A549 (cell line): ENCODE measurements around the gene SLC26A6. TPM values are rescaled to one million over a fixed set of nuclear protein-coding genes. Genes with fewer than 3 reads are reported as not detected.

Experiments used
- ATAC-seq, 2 experiments: fragments of 200-7000 bp in 1 of 2; fragments of >200 bp in 1 of 2; cut with Nextera tagmentation in 1 of 2; cut with Tn5 transposase in 1 of 2; 3 replicates each; pipeline versions ENCODE4 v1.8.0 to v1.9.1; 2018 to 2020; ENCODE audit warnings: mild to moderate bottlenecking in 1 of 2, moderate library complexity in 1 of 2
- CTCF ChIA-PET: fragments of 300-600 bp; sonication (Branson Sonifier 250); formaldehyde crosslinking; extraction: SDS; loops from one replicate; lab custom pipeline; 2021; ENCODE audit warnings: antibody characterized with exemption, inconsistent platforms; lab: Yijun Ruan, JAX
- POLR2A ChIA-PET: fragments of 350-600 bp; formaldehyde crosslinking; extraction: SDS; loops from one replicate; lab custom pipeline; 2021; ENCODE audit warnings: antibody characterized with exemption, inconsistent platforms; lab: Yijun Ruan, JAX
- DNase-seq, 2 experiments: peaks; one replicate each; pipeline versions ENCODE4 v3.0.0 to v3.0.0-alpha.2; 2011 to 2016; ENCODE audit warnings: low read depth in 1 of 2, low spot score in 1 of 2
- FAIRE-seq: peaks from 2 replicates; lab custom pipeline; 2011; peaks lifted over from hg19 to GRCh38; lab: Jason Lieb, UNC
- H3K27ac ChIP-seq, 2 experiments: fragments of >200 bp; sonication (Bioruptor Twin); formaldehyde crosslinking; 3 replicates each; pipeline ENCODE4 v1.5.1; 2016 to 2017
- H3K4me1 ChIP-seq: fragments of >200 bp; sonication (Bioruptor Twin); formaldehyde crosslinking; 3 replicates; pipeline ENCODE4 v1.6.1; 2016
- H3K4me2 ChIP-seq: fragments of >200 bp; sonication (Bioruptor Twin); formaldehyde crosslinking; 3 replicates; pipeline ENCODE4 v1.6.1; 2016
- H3K4me3 ChIP-seq: fragments of >200 bp; sonication (Bioruptor Twin); formaldehyde crosslinking; 3 replicates; pipeline ENCODE4 v1.5.1; 2016
- H3K9me3 ChIP-seq: fragments of >200 bp; sonication (Bioruptor Twin); formaldehyde crosslinking; 3 replicates; pipeline ENCODE4 v1.6.1; 2016
- CHD2 ChIP-seq: fragments of 150-350 bp; IDR thresholded peaks from 2 replicates; pipeline ENCODE4 v1.6.1; 2014; ENCODE audit warnings: low read length; ENCODE audit not compliant: partially characterized antibody
- EHMT2 ChIP-seq: fragments of 200-600 bp; sonication (generic); IDR thresholded peaks from 2 replicates; pipeline ENCODE4 v1.6.1; 2016; ENCODE audit warnings: antibody characterized with exemption, low read depth, mild to moderate bottlenecking, moderate library complexity
- ESRRA ChIP-seq: fragments of 150-350 bp; IDR thresholded peaks from 2 replicates; pipeline ENCODE4 v1.6.1; 2014; ENCODE audit warnings: mild to moderate bottlenecking, low read length, borderline replicate concordance
- FOSL2 ChIP-seq, 2 experiments: fragments of 450-650 bp in 1 of 2; fragments of >200 bp in 1 of 2; sonication (Bioruptor Twin) in 1 of 2; formaldehyde crosslinking; IDR thresholded peaks; 2 replicates each; pipeline versions ENCODE4 v1.5.0 to v1.6.1; 2016 to 2020; ENCODE audit warnings: mild to moderate bottlenecking in 1 of 2, moderate library complexity in 1 of 2
- HDAC2 ChIP-seq: fragments of 200-600 bp; sonication (generic); IDR thresholded peaks from 2 replicates; pipeline ENCODE4 v1.6.1; 2016
- HOXA7 ChIP-seq: fragments of 250-450 bp; sonication (Bioruptor Pico); IDR thresholded peaks from 2 replicates; pipeline ENCODE4 v1.5.0; 2020; ENCODE audit warnings: mild to moderate bottlenecking, moderate library complexity
- JUN ChIP-seq, 2 experiments: fragments of >200 bp; sonication (Bioruptor Twin); formaldehyde crosslinking; IDR thresholded peaks; 2 replicates in 1 of 2; 3 replicates in 1 of 2; pipeline ENCODE4 v1.6.1; 2016 to 2017
- MAFK ChIP-seq: fragments of 450-650 bp; IDR thresholded peaks from 2 replicates; pipeline ENCODE4 v1.6.1; 2014; ENCODE audit not compliant: partially characterized antibody
- RAD21 ChIP-seq, 2 experiments: fragments of >200 bp in 1 of 2; sonication (Bioruptor Twin) in 1 of 2; formaldehyde crosslinking in 1 of 2; IDR thresholded peaks in 1 of 2; conservative IDR thresholded peaks in 1 of 2; 2 replicates in 1 of 2; 3 replicates in 1 of 2; pipeline ENCODE4 v1.6.1; 2012 to 2018; ENCODE audit warnings: inconsistent platforms in 1 of 2
- ZFP36 ChIP-seq: fragments of 450-650 bp; IDR thresholded peaks from 2 replicates; pipeline ENCODE4 v1.6.1; 2014; ENCODE audit warnings: borderline replicate concordance; ENCODE audit not compliant: partially characterized antibody
- ZNF302 ChIP-seq: fragments of 250-450 bp; sonication (Bioruptor Pico); IDR thresholded peaks from 2 replicates; pipeline ENCODE4 v1.9.0; 2021; ENCODE audit warnings: inconsistent platforms, mild to moderate bottlenecking, moderate library complexity
- ZSCAN20 ChIP-seq: fragments of 250-450 bp; sonication (Bioruptor Pico); IDR thresholded peaks from 2 replicates; pipeline ENCODE4 v1.8.0; 2022; ENCODE audit warnings: mild to moderate bottlenecking, moderate library complexity
- WGBS: methylation state at CpG from one replicate; pipeline ENCODE4 v1.1.6; 2017; ENCODE audit errors: missing lambda C conversion rate; 5-methylcytosine and 5-hydroxymethylcytosine counted together
- polyA plus RNA-seq, 4 experiments: library from polyadenylated mRNA; depleted of rRNA in 3 of 4; stranded (reverse); fragments of >200 nt; fragmentation: RNase III in 1 of 4; extraction: RNeasy Plus Mini Kit Qiagen cat#74134 plus additional on column Dnase treatment in 1 of 4; gene quantifications; 2 replicates in 3 of 4; 3 replicates in 1 of 4; pipeline ENCODE4 v1.2.3, GENCODE V29; 2011 to 2017
- TF ChIP-seq, protein P1 (sequence below): IDR thresholded peaks from 2 replicates; pipeline ENCODE4 v1.6.1; 2012
- TF ChIP-seq, protein P2 (sequence below): fragments of 150-350 bp; IDR thresholded peaks from 2 replicates; pipeline ENCODE4 v1.6.1; 2014; ENCODE audit warnings: low read depth, mild to moderate bottlenecking, low read length
- TF ChIP-seq, protein P3 (sequence below): fragments of >200 bp; sonication (Bioruptor Twin); formaldehyde crosslinking; IDR thresholded peaks from 3 replicates; pipeline ENCODE4 v1.6.1; 2016
- TF ChIP-seq, protein P4 (sequence below): fragments of 250-450 bp; sonication (Bioruptor Pico); IDR thresholded peaks from 2 replicates; pipeline ENCODE4 v1.5.0; 2021; ENCODE audit warnings: mild to moderate bottlenecking, moderate library complexity, borderline replicate concordance
- TF ChIP-seq, protein P5 (sequence below): fragments of 200-600 bp; sonication (generic); IDR thresholded peaks from 2 replicates; pipeline ENCODE4 v1.6.1; 2016; ENCODE audit warnings: antibody characterized with exemption, mild to moderate bottlenecking, moderate library complexity

Gene SLC26A6
- polyA plus RNA-seq, 2 of the 4 experiments (the other 2 are of a cell fraction): 12.5 to 25.5 TPM

DNA sequence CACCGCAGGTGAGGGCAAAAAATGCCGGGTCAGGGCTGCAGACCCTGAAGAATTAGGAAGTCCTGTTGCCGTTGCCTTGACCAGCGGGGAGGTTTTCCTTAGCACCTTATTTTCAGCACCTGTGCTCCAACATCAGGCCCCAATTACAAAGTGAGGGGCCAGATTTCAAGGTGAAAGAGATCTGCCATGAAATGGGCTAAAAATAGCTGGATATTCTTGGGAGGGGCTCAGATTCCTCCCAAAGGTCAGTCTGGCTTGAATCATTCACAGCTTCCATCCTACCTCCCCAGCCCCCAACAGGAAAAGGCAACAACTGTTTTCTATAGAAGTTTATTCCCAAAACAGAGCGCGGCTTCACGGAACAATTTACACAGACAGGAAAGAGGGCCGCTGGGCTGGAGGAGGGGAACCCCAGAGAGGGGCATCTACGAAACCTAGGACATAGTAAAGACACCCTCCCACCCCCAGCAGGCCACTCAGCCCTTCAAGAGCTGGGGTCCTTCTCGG lies 941 bp upstream of the SLC26A6 start:
- Histone ChIP-seq H3K27ac (peak overlapping the region; percentile 69 to 97), H3K9me3 (no peaks in the 10 kb centered on the region), H3K4me2 (peak overlapping the region; percentile 81), H3K4me3 (peak overlapping the region; percentile 82), H3K4me1 (peaks cover 16% of the 10 kb centered on the region)
- ChIA-PET POLR2A (interaction anchor here (0.6 to 2.1 kb wide), 2 partner anchors 26 to 122 kb away, joined by 3 to 9 read pairs; partner anchors contain the start of gene CELSR3), CTCF (interaction anchor here (0.7 to 4.3 kb wide), 20 partner anchors 9 to 98 kb away, joined by 3 to 46 read pairs (median 6); partner anchors contain the start of genes CELSR3, COL7A1, TMEM89 and UCN2)
- FAIRE-seq (no peak), DNase-seq (no peak), ATAC-seq (no peak)
- WGBS: 70% methylated on average over 10 of the region's 10 CpGs
- TF ChIP-seq ESRRA: no peak
- TF ChIP-seq ZNF302 (CRISPR knock-in tag): no peak
- TF ChIP-seq, protein P1, sequence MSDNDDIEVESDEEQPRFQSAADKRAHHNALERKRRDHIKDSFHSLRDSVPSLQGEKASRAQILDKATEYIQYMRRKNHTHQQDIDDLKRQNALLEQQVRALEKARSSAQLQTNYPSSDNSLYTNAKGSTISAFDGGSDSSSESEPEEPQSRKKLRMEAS: no peak
- TF ChIP-seq MAFK: no peak
- no peak for TF ChIP-seq ZFP36
- TF ChIP-seq, protein P2, sequence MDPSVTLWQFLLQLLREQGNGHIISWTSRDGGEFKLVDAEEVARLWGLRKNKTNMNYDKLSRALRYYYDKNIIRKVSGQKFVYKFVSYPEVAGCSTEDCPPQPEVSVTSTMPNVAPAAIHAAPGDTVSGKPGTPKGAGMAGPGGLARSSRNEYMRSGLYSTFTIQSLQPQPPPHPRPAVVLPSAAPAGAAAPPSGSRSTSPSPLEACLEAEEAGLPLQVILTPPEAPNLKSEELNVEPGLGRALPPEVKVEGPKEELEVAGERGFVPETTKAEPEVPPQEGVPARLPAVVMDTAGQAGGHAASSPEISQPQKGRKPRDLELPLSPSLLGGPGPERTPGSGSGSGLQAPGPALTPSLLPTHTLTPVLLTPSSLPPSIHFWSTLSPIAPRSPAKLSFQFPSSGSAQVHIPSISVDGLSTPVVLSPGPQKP: no peak
- TF ChIP-seq, protein P3, sequence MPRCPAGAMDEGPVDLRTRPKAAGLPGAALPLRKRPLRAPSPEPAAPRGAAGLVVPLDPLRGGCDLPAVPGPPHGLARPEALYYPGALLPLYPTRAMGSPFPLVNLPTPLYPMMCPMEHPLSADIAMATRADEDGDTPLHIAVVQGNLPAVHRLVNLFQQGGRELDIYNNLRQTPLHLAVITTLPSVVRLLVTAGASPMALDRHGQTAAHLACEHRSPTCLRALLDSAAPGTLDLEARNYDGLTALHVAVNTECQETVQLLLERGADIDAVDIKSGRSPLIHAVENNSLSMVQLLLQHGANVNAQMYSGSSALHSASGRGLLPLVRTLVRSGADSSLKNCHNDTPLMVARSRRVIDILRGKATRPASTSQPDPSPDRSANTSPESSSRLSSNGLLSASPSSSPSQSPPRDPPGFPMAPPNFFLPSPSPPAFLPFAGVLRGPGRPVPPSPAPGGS: no peak
- TF ChIP-seq JUN (IDR thresholded peaks at IDR 0.05): no peak
- TF ChIP-seq, protein P4, sequence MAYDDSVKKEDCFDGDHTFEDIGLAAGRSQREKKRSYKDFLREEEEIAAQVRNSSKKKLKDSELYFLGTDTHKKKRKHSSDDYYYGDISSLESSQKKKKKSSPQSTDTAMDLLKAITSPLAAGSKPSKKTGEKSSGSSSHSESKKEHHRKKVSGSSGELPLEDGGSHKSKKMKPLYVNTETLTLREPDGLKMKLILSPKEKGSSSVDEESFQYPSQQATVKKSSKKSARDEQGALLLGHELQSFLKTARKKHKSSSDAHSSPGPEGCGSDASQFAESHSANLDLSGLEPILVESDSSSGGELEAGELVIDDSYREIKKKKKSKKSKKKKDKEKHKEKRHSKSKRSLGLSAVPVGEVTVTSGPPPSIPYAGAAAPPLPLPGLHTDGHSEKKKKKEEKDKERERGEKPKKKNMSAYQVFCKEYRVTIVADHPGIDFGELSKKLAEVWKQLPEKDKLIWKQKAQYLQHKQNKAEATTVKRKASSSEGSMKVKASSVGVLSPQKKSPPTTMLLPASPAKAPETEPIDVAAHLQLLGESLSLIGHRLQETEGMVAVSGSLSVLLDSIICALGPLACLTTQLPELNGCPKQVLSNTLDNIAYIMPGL: no peak
- no peak for TF ChIP-seq HOXA7 (CRISPR knock-in tag)
- TF ChIP-seq RAD21 (conservative IDR thresholded peaks at IDR 0.05 in 1 of 2, IDR thresholded peaks at IDR 0.05 in 1 of 2): no peak
- no peak for TF ChIP-seq CHD2
- TF ChIP-seq, protein P5, sequence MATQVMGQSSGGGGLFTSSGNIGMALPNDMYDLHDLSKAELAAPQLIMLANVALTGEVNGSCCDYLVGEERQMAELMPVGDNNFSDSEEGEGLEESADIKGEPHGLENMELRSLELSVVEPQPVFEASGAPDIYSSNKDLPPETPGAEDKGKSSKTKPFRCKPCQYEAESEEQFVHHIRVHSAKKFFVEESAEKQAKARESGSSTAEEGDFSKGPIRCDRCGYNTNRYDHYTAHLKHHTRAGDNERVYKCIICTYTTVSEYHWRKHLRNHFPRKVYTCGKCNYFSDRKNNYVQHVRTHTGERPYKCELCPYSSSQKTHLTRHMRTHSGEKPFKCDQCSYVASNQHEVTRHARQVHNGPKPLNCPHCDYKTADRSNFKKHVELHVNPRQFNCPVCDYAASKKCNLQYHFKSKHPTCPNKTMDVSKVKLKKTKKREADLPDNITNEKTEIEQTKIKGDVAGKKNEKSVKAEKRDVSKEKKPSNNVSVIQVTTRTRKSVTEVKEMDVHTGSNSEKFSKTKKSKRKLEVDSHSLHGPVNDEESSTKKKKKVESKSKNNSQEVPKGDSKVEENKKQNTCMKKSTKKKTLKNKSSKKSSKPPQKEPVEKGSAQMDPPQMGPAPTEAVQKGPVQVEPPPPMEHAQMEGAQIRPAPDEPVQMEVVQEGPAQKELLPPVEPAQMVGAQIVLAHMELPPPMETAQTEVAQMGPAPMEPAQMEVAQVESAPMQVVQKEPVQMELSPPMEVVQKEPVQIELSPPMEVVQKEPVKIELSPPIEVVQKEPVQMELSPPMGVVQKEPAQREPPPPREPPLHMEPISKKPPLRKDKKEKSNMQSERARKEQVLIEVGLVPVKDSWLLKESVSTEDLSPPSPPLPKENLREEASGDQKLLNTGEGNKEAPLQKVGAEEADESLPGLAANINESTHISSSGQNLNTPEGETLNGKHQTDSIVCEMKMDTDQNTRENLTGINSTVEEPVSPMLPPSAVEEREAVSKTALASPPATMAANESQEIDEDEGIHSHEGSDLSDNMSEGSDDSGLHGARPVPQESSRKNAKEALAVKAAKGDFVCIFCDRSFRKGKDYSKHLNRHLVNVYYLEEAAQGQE: no peak
- no peak for TF ChIP-seq EHMT2
- TF ChIP-seq FOSL2 (IDR thresholded peaks at IDR 0.05): no peak
- TF ChIP-seq FOSL2 (CRISPR knock-in tag; IDR thresholded peaks at IDR 0.05): no peak
- TF ChIP-seq HDAC2: no peak
- no peak for TF ChIP-seq ZSCAN20 (CRISPR knock-in tag)
